ENCODE data around the gene GAS1.

The GAS1 gene

DNA sequence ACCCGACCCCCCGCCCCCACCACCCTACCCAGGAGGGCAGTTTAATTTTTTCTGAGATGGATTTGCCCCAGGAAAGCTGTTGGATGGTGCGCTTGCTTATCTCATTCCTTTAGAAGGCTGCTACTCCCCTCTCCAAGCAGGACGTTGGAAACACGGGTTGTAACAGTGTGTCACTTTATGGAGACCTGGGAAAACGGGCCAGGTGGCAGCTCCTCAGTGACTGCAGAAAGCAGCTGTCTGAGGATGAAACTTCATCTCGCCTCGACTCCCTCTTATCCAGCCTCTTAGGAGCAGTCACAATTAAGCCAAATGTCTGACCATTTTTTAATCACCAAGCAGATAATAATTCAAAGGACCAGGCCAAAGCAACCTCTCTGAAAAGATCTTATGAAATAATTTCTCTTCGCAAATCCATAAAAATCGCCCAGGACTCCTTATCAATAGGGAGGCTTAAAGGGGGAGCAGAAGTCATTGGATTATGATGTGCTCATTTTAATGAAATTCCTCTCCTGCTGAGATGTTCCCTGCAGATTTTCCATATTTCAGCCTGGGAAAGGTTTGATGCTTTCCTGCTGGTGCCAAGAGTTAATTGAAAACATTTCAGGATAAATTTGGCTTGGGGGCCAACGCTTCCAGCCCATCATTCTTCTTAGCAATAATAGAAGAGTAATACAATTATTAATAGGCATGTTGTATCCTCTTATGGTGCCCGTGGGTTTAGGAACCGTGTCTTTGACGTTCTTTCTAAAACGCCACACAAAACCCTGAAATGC, 26.0 kb downstream of the GAS1 start:
- Mint-ChIP-seq H3K27ac (no peak overlapping the region), H3K36me3 (no peaks in the 10 kb centered on the region), H3K4me1 (no peaks in the 10 kb centered on the region), H3K9me3 (peaks cover 4 to 5% of the 10 kb centered on the region in 2 donors), H3K4me3 (no peak overlapping the region), H3K27me3 (peaks cover 15% of the 10 kb centered on the region in 2 donors)
- DNase-seq (no peak), ATAC-seq (replicated peaks) (no peak)

DNA sequence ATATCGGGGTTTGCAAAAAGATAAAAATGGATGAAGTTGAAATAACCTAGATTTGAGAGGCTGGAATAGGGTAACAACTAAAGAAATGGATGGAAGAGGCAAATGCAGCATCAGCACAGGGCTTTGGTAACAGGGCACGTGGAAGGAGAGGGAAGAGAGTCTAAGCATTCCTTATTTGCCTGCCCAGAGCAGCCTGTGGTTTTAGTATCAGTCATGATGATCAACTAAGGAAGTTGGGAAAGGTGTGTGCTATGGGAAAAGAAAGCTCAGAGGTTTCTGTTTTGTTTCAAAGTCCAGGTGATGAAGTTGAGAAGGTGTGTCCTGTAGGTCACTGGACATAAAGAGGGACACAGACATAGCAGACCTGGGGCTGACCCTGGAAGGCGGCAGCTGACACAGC, 28.8 kb downstream of the GAS1 start:
- no peaks in the 10 kb centered on the region for H3K36me3 Mint-ChIP-seq
- no peak overlapping the region for H3K27ac Mint-ChIP-seq
- no peak for DNase-seq

GRCh38 chr9:86912210-86912609, 35.1 kb downstream of the GAS1 start:
- H3K9me3 Mint-ChIP-seq, result peaks cover 2 to 7% of the 10 kb centered on the region in 2 donors
- H3K27me3 Mint-ChIP-seq, result peaks cover 0 to 12% of the 10 kb centered on the region in 2 donors
- H3K4me1 Mint-ChIP-seq, result no peaks in the 10 kb centered on the region
- no peak overlapping the region for H3K27ac Mint-ChIP-seq
- no peak for DNase-seq
- ATAC-seq (replicated peaks), result no peak
- H3K36me3 Mint-ChIP-seq, result no peaks in the 10 kb centered on the region
- no peak overlapping the region for H3K4me3 Mint-ChIP-seq

More for the DNA sequence above, 28.8 kb downstream of the GAS1 start:
- ATAC-seq (replicated peaks), result no peak
- H3K4me3 Mint-ChIP-seq, result no peak overlapping the region
- peaks cover 4 to 5% of the 10 kb centered on the region in 2 donors for H3K9me3 Mint-ChIP-seq
- no peaks in the 10 kb centered on the region for H3K4me1 Mint-ChIP-seq
- peaks cover 1 to 4% of the 10 kb centered on the region in 2 donors for H3K27me3 Mint-ChIP-seq

DNA sequence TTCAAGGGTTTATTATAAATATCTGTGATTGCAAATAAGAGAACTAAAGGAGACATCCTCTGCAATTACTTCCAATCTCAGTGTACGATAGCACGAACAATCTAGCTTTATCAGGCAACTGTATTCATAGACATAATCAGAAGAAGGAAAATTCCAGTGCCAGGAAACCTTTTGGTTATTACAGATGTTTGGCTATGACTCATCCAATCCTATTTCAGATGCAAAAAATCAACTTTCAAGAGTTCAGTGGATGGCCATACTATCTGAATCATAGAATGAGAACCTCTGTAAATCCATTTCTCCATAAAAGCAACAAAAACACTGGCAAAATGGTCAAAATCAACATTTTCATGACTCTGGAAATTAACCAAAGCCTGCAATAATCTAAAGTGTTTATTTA, 37.9 kb downstream of the GAS1 start:
- no peak for DNase-seq
- no peak overlapping the region for H3K27ac Mint-ChIP-seq

DNA sequence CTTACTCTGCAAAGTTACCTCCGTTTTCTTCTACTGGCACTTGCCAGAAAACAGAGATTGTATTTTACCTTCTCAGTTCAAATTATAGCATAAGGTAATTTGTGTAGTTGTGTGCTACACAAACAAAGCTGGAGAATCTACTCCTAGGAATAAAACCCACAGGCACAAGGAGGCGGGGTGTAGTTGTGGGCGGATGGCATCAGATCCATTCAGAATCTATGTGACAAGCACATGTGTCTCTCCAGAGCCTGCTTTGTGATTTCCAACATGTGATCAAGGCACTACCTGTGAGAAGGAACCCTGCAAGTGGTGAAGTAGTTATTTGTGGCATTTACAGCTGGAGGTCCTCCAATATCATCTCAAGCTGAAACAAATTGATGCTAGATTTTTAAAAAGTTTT, 39.0 kb downstream of the GAS1 start:
- Mint-ChIP-seq H3K4me3 (no peak overlapping the region), H3K4me1 (peaks cover 0 to 5% of the 10 kb centered on the region in 2 donors), H3K27me3 (peaks cover 22 to 24% of the 10 kb centered on the region in 2 donors), H3K9me3 (peaks cover 4% of the 10 kb centered on the region in 2 donors), H3K27ac (no peak overlapping the region), H3K36me3 (no peaks in the 10 kb centered on the region)
- no peak for DNase-seq
- no peak for ATAC-seq (replicated peaks)

More for the DNA sequence above, 37.9 kb downstream of the GAS1 start:
- H3K9me3 Mint-ChIP-seq, result peaks cover 4% of the 10 kb centered on the region in 2 donors
- no peak overlapping the region for H3K4me3 Mint-ChIP-seq
- H3K36me3 Mint-ChIP-seq, result no peaks in the 10 kb centered on the region
- H3K4me1 Mint-ChIP-seq, result no peaks in the 10 kb centered on the region
- no peak for ATAC-seq (replicated peaks)
- peaks cover 13 to 15% of the 10 kb centered on the region in 2 donors for H3K27me3 Mint-ChIP-seq

DNA sequence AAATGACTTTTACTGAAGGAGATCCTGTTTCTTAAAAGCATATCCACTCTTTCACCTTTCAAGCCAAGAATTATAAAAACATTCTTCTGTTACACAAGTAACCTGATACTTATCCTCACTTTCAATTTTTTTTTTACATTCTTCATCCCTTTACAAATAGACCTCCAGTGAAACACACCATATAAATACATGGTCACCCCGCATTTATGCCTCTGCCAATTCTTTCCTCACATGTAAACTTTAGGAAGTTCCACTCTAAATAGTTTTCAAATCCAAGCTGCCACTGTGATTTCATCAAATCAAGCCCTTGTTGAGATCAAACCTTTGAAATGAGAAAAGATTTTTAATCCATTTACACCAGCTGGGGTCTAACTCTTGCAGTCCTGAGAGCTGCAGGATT, 40.0 kb downstream of the GAS1 start:
- Mint-ChIP-seq H3K4me3 (no peak overlapping the region), H3K27ac (no peak overlapping the region), H3K36me3 (no peaks in the 10 kb centered on the region), H3K4me1 (peaks cover 0 to 5% of the 10 kb centered on the region in 2 donors), H3K27me3 (peaks cover 31 to 32% of the 10 kb centered on the region in 2 donors), H3K9me3 (peaks cover 4% of the 10 kb centered on the region in 2 donors)
- no peak for DNase-seq
- ATAC-seq (replicated peaks), result no peak

DNA sequence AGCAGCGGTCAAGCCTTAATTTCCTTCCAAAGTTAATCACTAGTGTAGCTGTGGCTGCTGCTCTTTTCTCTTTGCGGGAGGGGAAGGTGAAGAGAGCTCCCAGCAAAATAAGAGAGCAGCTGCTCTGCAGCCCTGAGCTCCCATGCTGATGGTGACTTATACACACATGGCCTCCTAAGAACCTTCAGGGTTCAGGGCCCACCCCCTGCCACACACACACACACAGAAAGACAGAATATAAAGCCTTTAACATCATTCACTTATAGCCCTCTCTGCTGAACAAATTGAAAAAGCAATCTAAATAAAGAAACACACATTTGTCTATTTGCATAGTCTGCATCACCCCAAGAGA, 43.6 kb downstream of the GAS1 start:
- ATAC-seq (replicated peaks) (no peak), DNase-seq (no peak)
- H3K4me3 Mint-ChIP-seq, result no peak overlapping the region
- peaks cover 0 to 4% of the 10 kb centered on the region in 2 donors for H3K9me3 Mint-ChIP-seq
- no peak overlapping the region for H3K27ac Mint-ChIP-seq
- H3K36me3 Mint-ChIP-seq, result no peaks in the 10 kb centered on the region
- H3K4me1 Mint-ChIP-seq, result peaks cover 0 to 5% of the 10 kb centered on the region in 2 donors
- peaks cover 38 to 48% of the 10 kb centered on the region in 2 donors for H3K27me3 Mint-ChIP-seq

DNA sequence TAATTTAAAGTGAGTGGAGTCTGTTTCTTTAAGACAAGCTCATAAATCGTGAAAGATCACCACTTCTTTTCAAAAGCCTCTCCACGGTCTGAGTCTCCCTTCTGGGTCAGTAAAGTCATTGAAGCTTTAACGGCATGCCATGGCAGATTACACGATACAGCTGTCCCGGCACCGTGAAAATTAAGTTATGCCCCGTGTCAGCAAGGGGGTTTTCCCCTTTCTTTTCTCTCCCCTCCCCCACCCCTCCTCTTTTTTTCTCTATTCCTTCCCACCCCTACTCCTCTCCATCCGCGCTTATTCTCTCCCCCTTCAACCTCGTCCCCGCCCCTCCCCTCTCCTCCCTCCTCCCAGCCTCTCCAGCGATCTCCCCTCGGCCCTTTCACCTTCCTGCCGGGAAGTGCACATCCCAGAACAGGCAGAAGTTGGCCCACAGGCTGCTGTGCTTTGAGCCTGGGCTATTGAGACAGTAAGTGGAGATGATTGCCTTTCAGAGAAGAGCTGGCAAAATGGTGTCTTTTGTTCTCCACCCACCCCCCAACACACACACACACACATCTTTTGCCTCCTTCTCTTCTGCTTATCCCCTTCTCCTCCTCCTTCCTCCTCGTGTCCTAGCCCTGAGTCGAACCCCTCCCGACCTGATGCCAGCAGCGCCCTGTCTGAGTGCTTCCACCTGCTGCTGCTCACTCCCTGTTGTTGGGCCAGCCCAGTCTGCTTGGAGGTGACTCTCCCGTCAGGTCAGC, 44.1 kb downstream of the GAS1 start:
- Mint-ChIP-seq H3K4me1 (peaks cover 0 to 5% of the 10 kb centered on the region in 2 donors), H3K27ac (no peak overlapping the region), H3K4me3 (no peak overlapping the region), H3K27me3 (peaks cover 38 to 48% of the 10 kb centered on the region in 2 donors), H3K9me3 (peaks cover 0 to 4% of the 10 kb centered on the region in 2 donors), H3K36me3 (no peaks in the 10 kb centered on the region)
- DNase-seq, result no peak
- ATAC-seq (replicated peaks), result no peak

DNA sequence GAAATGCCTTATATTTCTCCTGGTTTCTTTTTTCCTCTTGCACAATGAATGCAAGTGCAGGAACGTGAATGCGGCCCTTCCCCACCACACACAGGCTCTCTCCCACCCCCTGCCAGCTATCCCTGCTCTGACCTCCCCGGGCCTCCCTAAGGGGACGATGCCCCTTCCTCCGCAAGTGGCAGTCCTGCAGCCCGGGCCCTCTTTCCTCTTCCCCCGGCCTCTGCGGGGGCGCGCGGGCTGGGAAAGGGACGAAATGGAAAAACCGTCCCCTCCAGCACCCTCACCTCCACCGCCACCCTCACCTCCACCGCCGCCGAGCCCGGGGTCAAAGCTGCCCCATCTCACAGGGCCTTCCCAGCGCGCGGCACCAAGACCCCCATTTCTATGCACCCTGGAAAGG, 44.7 kb downstream of the GAS1 start:
- no peaks in the 10 kb centered on the region for H3K36me3 Mint-ChIP-seq
- DNase-seq, result no peak
- H3K9me3 Mint-ChIP-seq, result peaks cover 0 to 4% of the 10 kb centered on the region in 2 donors
- peaks cover 0 to 5% of the 10 kb centered on the region in 2 donors for H3K4me1 Mint-ChIP-seq
- no peak for ATAC-seq (replicated peaks)
- H3K27me3 Mint-ChIP-seq, result peaks cover 38 to 48% of the 10 kb centered on the region in 2 donors
- no peak overlapping the region for H3K27ac Mint-ChIP-seq
- H3K4me3 Mint-ChIP-seq, result no peak overlapping the region

- peaks cover 0 to 5% of the 10 kb centered on the region in 2 donors for H3K4me1 Mint-ChIP-seq
- no peaks in the 10 kb centered on the region for H3K36me3 Mint-ChIP-seq
- ATAC-seq (replicated peaks) (no peak), DNase-seq (no peak)
- H3K9me3 Mint-ChIP-seq, result peaks cover 0 to 4% of the 10 kb centered on the region in 2 donors
- no peak overlapping the region for H3K4me3 Mint-ChIP-seq
- H3K27ac Mint-ChIP-seq, result no peak overlapping the region
- H3K27me3 Mint-ChIP-seq, result peaks cover 38 to 48% of the 10 kb centered on the region in 2 donors
Observed at GRCh38 chr9:86902176-86902575, 45.1 kb downstream of the GAS1 start.

DNA sequence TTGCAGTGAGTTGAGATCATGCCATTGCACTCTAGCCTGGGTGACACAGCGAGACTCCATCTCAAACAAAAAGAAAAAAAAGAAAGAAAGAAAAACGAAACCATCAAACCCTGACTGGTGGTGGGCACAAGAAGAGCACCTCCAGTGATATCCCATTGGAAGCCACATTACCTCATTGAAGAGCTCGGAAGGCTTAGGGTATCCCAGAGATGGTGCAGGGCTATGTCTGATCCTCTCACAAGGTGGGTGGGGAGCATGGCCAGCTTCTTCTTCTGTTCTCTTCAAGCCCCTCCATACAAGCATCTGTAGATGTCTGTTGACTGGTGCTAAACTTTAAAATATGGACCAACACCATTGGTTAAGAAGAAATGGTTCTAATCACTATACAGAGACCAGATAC, 45.8 kb downstream of the GAS1 start:
- ATAC-seq (replicated peaks) (no peak), DNase-seq (no peak)
- Mint-ChIP-seq H3K4me3 (no peak overlapping the region), H3K4me1 (peaks cover 0 to 5% of the 10 kb centered on the region in 2 donors), H3K36me3 (no peaks in the 10 kb centered on the region), H3K27ac (no peak overlapping the region), H3K27me3 (peaks cover 34 to 43% of the 10 kb centered on the region in 2 donors), H3K9me3 (peaks cover 0 to 2% of the 10 kb centered on the region in 2 donors)

Data from stimulated activated naive B cell treated with anti-CD40 and anti-IgM and Interleukin-4, amounts not matched to agents 10 μg/mL and 1 μg/mL and 100 μg/mL, for 72 hours (primary cell).